Muscle layer of duodenum (tissue), 2 donors: ENCODE measurements around the gene PODN.

Source experiments
- H3K27ac ChIP-seq: one replicate; pipeline ENCODE4 v1.7.0; 2013; ENCODE audit warnings: mild to moderate bottlenecking, low read length
- H3K27me3 ChIP-seq: one replicate; pipeline ENCODE4 v1.7.0; 2013; ENCODE audit warnings: low read depth, mild to moderate bottlenecking, control low read depth, low read length
- H3K36me3 ChIP-seq, 2 donors: one replicate each; pipeline ENCODE4 v1.7.0; 2013; ENCODE audit warnings: low read length in 2 of 2, control low read depth in 1 of 2, mild to moderate bottlenecking in 1 of 2; ENCODE audit not compliant: insufficient read depth in 2 of 2, control insufficient read depth in 1 of 2
- H3K4me1 ChIP-seq, 2 donors: one replicate each; pipeline ENCODE4 v1.7.0; 2013; ENCODE audit warnings: low read length in 2 of 2, mild to moderate bottlenecking in 2 of 2, control low read depth in 1 of 2, moderate library complexity in 1 of 2; ENCODE audit not compliant: insufficient read depth in 2 of 2, control insufficient read depth in 1 of 2
- H3K4me3 ChIP-seq, 2 donors: one replicate each; pipeline ENCODE4 v1.7.0; 2013; ENCODE audit warnings: low read length in 2 of 2, low read depth in 1 of 2, mild to moderate bottlenecking in 1 of 2
- H3K9me3 ChIP-seq, 2 donors: one replicate each; pipeline ENCODE4 v1.7.0; 2013; ENCODE audit warnings: low read length in 2 of 2, control low read depth in 1 of 2, mild to moderate bottlenecking in 1 of 2; ENCODE audit not compliant: control insufficient read depth in 1 of 2
- donor health status: healthy.

PODN gene

GRCh38 chr1:53111693-53112092, 49.7 kb downstream of the PODN start:
- peaks cover 4 to 28% of the 10 kb centered on the region in 2 donors for H3K4me1 ChIP-seq
- H3K9me3 ChIP-seq, result no peaks in the 10 kb centered on the region
- H3K27ac ChIP-seq, result no peak overlapping the region
- no peaks in the 10 kb centered on the region for H3K36me3 ChIP-seq
- no peak overlapping the region for H3K4me3 ChIP-seq
- no peaks in the 10 kb centered on the region for H3K27me3 ChIP-seq

DNA sequence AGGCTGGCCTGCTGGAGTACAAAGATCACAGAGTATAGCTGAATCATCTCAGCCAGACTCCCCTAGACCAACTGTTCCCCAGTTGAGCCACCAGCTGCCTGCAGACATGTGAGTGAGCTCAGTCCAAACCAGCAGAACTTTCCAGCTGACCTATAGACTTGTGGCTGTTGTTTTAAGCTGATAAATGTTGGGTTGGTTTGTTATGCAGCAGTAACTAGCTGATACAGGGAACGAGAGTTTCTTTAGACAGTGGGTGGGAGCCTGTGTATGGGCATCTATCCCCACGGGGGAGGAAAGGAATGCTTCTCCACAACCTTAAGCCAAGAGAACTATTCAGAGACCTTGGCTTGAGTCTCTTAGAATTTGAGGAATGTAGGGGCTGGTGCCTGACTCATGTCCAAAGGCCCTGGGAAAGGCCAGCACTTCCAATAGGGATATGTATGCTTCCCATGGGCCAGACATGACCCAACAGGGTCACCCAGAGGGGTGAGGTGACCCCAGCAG, 50.3 kb downstream of the PODN start:
- Histone ChIP-seq H3K27ac (no peak overlapping the region), H3K4me3 (no peak overlapping the region), H3K36me3 (no peaks in the 10 kb centered on the region), H3K9me3 (no peaks in the 10 kb centered on the region), H3K27me3 (no peaks in the 10 kb centered on the region), H3K4me1 (peaks cover 4 to 28% of the 10 kb centered on the region in 2 donors)

GRCh38 chr1:53112861-53113260, 50.8 kb downstream of the PODN start:
- Histone ChIP-seq H3K36me3 (no peaks in the 10 kb centered on the region), H3K27ac (no peak overlapping the region), H3K27me3 (no peaks in the 10 kb centered on the region), H3K4me1 (peaks cover 4 to 28% of the 10 kb centered on the region in 2 donors), H3K4me3 (no peak overlapping the region), H3K9me3 (no peaks in the 10 kb centered on the region)

GRCh38 chr1:53114090-53114489, 52.1 kb downstream of the PODN start:
- no peak overlapping the region for H3K4me3 ChIP-seq
- H3K4me1 ChIP-seq, result peaks cover 4 to 26% of the 10 kb centered on the region in 2 donors
- H3K36me3 ChIP-seq, result no peaks in the 10 kb centered on the region
- no peaks in the 10 kb centered on the region for H3K9me3 ChIP-seq
- H3K27me3 ChIP-seq, result no peaks in the 10 kb centered on the region
- H3K27ac ChIP-seq, result no peak overlapping the region

DNA sequence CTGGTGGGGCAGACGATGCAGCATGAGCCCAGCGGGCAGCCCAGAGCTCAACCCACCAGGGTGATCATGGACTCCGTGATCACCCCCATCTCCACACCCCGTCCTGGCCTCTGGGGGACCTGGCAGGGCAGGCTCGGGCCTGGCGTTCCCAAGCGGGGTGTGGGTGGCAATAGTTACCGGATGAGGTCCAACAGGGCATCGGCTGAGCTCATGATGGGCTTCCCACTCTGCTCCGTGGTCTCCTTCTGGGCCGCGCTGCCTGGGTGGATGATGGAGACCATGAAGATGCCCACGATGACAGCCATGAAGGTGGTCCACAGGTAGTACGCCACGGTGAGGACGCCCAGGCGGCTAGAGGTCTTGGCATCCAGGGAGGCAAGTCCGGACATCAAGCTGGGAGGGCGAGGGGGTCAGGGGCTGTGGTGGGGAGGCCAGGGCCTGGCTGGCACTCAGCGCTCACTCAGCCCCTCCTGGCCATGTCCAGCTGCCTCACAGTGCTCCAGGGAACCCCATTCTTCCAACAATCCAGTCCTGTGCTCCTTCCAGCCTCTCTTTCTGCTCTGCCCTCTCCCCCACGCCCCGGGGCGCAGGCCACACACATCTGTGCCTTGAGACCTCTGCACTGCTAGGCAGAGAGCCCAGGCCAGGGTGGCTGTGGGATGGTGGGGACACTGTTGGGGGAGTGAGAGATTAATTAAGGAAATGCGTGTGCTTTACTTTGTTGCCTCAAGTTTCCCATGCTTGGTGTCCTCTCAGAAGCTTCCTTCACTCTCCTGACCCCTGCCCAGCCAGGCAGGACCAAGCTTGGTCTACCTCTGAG, 52.8 kb downstream of the PODN start:
- Histone ChIP-seq H3K9me3 (no peaks in the 10 kb centered on the region), H3K36me3 (no peaks in the 10 kb centered on the region), H3K27ac (no peak overlapping the region), H3K4me1 (peaks cover 4 to 19% of the 10 kb centered on the region in 2 donors), H3K4me3 (no peak overlapping the region), H3K27me3 (no peaks in the 10 kb centered on the region)

GRCh38 chr1:53115403-53116306, 53.6 kb downstream of the PODN start:
- Histone ChIP-seq H3K9me3 (no peaks in the 10 kb centered on the region), H3K4me1 (peaks cover 4 to 15% of the 10 kb centered on the region in 2 donors), H3K4me3 (no peak overlapping the region), H3K36me3 (no peaks in the 10 kb centered on the region), H3K27ac (no peak overlapping the region), H3K27me3 (no peaks in the 10 kb centered on the region)

DNA sequence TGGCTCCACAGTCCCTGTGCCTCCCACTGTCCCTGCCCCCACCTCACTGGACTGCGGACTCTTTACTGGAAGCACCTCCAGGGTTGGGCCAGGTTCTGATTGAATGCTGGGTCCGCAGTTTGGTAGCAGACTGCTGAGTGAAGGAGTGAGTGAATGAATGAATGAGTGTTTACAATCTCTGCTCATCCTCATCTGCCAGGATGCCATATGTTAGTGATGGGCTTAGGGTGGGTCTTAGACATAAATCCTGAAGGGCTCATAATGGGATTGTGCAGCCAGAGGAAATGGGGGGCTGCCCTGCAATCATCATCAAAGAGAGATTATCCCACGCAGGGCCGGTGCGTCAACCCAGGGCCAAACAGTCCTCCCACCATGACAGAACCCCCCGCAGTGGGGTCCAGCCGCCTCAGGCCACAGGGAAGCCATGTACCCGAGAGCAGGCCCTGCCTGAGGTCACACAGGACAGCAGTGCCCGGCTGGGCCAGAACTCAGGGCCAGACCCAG, 54.3 kb downstream of the PODN start:
- H3K9me3 ChIP-seq, result no peaks in the 10 kb centered on the region
- no peak overlapping the region for H3K27ac ChIP-seq
- peaks cover 3 to 15% of the 10 kb centered on the region in 2 donors for H3K4me1 ChIP-seq
- H3K4me3 ChIP-seq, result no peak overlapping the region
- H3K27me3 ChIP-seq, result no peaks in the 10 kb centered on the region
- no peaks in the 10 kb centered on the region for H3K36me3 ChIP-seq

GRCh38 chr1:53116933-53117600, 55.1 kb downstream of the PODN start:
- Histone ChIP-seq H3K36me3 (no peaks in the 10 kb centered on the region), H3K27ac (no peak overlapping the region), H3K9me3 (no peaks in the 10 kb centered on the region), H3K4me1 (peaks cover 10 to 21% of the 10 kb centered on the region in 2 donors), H3K4me3 (no peak overlapping the region), H3K27me3 (no peaks in the 10 kb centered on the region)

GRCh38 chr1:53117836-53118235, 55.8 kb downstream of the PODN start:
- H3K4me3 ChIP-seq, result no peak overlapping the region
- H3K36me3 ChIP-seq, result no peaks in the 10 kb centered on the region
- no peaks in the 10 kb centered on the region for H3K27me3 ChIP-seq
- no peak overlapping the region for H3K27ac ChIP-seq
- no peaks in the 10 kb centered on the region for H3K9me3 ChIP-seq
- peaks cover 11 to 29% of the 10 kb centered on the region in 2 donors for H3K4me1 ChIP-seq

GRCh38 chr1:53120659-53121058, 58.6 kb downstream of the PODN start:
- no peaks in the 10 kb centered on the region for H3K27me3 ChIP-seq
- H3K27ac ChIP-seq, result no peak overlapping the region
- H3K36me3 ChIP-seq, result no peaks in the 10 kb centered on the region
- no peaks in the 10 kb centered on the region for H3K9me3 ChIP-seq
- no peak overlapping the region for H3K4me3 ChIP-seq
- H3K4me1 ChIP-seq, result peaks cover 26 to 46% of the 10 kb centered on the region in 2 donors
